ENCODE data around the gene YARS2.
"Not testable (repeated sequence)": the region's sequence is repeated elsewhere in the genome, so short reads cannot be mapped to it uniquely, and the experiment has no call there.

Gene YARS2

DNA sequence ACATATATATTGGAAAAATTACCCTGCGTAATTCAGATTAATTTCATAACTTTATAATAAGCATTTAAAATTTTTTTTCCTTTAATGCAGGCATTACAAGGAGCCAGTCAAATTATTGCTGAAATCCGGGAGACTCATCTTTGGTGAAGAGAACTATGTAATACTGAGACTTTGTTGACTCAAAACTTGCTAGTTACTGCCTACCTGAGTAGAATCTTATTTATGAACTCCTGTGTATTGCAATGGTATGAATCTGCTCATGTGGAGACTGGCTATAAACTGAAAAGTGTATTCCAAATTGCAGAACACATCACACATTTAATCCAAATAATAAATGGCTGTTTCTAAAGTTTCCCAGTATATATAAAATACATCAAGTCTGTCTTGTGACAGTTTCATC, 12.4 kb downstream of the YARS2 start:
- DNase-seq: no peak

DNA sequence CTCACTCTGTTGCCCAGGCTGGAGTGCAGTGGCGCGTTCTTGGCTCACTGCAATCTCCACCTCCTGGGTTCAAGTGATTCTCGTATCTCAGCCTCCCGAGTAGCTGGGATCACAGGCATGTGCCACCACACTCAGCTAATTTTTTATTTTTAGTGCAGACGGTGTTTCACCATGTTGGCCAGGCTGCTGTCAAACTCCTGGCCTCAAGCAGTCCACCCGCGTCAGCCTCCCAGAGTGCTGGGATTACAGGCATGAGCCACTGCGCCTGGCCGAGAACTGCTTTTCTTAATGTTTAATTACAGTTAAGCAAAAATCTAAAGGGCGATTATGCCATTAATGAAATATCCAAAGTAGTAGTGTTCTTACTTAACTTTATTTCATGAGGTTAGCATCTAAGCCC, 13.6 kb downstream of the YARS2 start:
- DNase-seq: no peak

DNA sequence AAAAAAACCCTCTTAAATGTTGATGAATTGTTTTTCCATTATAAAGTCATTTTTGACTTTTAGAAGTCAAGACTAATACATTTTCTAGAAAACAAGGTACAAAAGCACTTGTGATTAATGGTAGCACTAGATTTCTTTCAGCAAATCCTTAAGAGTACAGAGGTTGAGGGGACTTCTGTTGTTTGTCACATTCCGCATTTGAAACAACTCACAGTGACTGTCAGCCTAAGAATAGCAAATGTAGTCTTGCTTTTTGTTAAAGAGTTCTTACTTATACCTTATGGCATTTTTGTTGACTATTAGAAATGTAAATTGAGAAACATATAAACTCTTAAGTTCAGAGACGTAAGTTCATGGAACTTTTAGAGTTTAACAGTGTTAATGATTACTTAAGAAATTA, 16.4 kb downstream of the YARS2 start:
- DNase-seq: no peak

DNA sequence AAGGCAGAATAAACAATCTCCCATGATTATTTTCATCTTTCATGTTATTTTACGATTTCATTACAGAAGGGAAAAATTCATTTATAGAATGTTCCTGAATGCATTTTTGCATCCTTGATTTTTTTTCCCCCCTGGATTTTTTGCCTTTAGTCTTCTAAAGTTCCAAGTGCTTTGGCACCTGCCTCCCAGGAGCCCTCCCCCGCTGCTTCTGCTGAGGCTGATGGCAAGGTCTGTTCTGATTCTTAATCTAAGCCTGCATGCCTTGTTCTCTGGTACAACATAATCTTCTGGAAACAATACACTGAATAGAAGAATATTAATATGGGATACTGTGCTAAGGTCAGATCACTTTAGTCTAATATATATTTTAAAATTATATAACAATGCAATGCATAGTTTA, 18.0 kb downstream of the YARS2 start:
- DNase-seq: no peak

DNA sequence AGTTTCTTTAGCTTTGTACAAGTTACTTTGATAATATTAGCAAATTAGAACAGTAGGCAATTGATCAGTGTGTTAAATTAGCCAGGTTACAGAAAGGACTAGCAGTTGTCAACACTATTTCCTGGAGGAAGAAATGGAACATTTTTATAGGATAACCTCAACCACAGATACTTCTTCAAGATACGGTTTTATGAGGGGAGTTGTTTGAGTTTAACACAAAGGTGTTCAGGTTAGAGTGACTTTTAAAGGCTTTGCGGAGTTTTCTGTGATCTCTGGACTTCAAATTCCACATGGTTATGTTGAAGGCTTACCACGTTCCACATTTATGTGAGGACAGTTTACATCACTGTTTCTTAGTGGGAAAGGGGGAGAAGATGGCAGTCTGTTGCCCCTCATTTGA, 19.3 kb downstream of the YARS2 start:
- no peak for DNase-seq

DNA sequence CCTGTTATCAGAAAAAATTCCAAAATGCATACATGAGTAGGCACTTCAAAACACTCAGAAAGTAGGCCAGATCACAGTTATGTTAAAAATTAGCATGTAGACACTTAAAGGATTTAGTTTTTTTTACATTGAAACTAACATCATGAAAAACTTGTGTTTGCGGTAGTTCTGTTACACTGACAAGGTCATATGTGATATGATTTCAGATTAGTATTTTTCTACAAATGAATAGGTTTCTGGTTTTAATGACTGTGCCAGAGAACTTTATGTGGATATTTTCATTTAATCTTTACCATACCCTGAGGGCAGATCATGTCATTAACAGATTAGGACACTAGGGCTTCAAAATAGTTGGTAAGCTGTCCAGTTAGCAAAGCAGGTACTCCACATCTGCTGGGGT, 20.7 kb downstream of the YARS2 start:
- DNase-seq: no peak

DNA sequence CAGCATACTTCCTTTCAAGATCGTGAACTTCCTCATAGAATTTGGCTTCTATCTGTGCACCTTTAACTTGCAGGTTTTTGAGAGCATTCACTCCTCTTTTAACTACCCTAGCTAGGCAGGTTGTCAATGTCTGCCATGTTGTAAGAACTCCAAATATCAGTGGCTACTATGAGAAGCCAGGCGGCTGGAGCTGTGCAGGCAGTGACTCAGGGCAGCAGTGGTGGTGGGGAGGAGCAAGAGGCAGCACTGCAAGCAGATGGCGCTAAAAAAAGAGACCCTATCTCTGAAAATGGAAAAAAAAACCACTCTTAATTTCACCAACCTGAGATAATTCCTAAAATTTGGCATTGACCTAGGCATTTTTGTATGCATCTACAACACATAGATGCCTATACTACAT, 28.5 kb downstream of the YARS2 start:
- no peak for DNase-seq

DNA sequence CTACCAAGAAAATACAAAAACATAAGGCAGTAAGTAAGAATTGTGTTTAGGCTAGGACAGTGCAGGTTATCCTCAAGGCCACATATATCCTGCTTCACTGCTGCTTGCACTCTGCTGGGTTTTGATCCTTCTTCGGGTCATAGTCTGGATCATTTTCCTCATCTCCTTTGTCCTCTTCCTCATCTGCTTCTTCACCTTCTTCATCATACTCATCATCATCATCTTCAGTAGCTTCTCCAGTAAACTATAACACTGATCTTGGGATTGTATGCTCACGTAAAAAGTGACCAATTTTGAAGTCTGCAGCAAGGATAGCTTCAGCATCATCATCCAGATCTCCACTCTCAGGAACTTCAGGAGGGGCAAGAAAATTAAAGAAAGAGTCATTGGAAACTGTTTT, 29.4 kb downstream of the YARS2 start:
- no peak for DNase-seq

DNA sequence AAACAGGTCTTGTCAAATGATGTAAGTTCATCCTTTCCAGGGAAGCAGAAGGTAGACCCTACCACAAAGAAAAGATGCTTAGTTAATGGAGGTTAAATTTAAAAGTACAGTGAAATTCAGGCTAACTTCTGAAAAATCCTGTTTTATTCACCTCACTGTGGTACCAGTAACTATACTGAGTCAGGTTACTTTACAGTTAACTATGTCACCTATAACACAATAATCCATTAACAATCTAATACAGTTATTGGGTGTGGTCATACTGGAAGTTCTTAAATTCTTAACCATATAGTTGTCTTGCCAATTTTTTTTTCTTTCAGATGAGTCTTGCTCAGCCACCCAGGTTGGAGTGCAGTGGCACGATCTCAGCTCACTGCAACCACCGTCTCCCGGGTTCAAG, 30.4 kb downstream of the YARS2 start:
- not testable (repeated sequence) for DNase-seq

DNA sequence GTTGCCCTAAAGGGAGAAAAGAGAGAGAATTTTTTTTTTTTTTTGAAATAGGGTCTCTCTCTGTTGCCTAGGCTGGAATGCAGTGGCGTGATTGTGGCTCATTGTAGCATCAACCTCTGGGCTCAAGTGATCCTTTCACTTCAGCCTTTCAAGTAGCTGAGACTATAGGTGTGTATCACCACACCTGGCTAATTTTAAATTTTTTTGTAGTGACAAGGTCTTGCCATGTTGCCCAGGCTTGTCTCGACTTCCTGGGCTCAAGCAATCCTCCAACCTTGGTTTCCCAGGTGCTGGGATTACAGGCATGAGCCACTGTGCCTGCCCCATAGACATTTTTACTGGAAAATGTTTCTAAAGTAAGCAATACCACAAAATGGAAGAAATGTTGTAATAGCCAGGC, 36.8 kb downstream of the YARS2 start:
- no peak for DNase-seq

DNA sequence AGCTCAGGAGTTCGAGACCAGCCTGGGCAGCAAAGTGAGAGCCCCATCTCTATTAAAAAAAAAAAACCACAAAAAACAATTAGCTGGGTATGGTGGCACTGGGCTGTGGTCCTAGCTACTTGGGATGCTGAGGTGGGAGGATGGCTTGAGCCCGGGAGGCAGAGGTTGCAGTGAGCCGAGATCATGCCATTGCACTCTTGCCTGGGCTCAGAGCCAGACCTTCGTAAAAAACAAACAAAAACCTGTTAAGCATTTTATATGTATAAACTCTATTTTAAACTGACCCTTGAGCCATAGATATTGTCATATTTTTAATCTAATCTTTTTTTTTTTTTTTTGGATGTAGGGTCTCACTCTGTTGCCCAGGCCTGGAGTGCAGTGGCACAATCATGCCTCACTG, 40.9 kb downstream of the YARS2 start:
- DNase-seq: no peak

DNA sequence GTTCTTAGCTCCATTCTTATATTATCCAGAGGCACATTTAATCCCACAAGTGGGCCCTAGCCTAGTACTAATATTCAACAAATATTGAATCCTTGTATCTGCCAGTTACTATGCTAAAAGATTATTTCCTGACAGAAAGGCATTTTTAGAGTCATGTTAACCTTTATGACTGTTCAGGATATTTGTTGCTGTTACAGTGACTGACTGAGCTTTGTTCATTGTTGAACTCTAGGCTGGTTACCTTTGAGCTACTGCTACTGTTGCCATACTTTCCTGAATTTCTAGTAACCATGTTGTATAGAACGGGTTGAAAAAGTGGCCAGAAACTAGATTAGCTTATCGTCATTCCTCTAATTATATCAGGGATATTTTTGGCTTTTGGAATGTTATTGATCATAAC, 46.8 kb downstream of the YARS2 start:
- DNase-seq: no peak

DNA sequence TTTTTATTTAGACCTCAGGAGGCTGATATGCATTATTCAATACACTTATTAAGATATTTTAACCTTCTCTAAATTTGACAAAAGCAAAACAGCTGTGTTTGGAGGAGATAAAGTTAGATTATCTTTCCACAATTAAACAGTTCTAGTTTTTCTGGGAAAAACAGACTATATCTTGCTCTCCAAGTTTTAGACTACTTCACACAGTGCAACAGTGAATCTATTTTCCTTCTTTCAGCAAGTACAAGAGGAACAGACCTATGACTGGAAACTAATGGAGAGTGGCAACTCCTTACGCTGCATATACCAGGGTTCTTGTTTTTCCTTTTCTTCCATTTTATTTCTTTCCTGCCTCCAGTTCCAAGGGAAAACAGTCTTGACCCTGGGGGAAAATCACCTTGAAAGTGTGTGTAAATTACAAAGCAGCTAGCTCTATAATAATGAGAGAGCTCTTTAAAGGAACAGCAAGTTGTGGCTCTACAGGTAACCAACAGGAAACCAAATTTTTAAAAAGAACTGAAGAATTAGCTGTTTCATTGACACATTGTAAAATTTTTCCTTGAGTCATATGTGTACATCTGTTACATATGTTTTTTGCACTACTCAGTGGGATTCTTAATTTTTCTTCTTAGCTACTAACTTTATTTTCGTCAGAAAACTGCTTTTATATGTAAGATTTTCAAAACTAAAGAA, 49.2 kb downstream of the YARS2 start:
- no peak for DNase-seq

DNA sequence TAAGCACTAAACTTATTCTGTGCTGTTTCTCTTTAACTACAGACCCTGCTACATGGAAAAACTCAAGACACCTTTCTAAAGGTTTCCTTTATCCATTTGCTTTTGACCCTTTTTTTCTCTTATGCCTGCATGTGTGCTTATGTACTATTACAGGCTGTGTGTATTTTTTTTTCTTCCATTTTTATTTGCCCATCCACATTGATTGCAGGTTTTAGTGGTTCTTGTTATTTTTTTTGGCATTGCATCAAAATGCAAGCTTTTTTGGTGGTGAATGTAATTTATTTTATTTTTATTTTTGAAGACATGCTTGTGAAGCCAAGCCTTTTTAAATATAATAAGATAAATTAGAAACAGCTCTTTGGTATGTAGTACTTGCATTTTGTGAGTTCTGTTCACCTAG, 49.9 kb downstream of the YARS2 start:
- no peak for DNase-seq

DNA sequence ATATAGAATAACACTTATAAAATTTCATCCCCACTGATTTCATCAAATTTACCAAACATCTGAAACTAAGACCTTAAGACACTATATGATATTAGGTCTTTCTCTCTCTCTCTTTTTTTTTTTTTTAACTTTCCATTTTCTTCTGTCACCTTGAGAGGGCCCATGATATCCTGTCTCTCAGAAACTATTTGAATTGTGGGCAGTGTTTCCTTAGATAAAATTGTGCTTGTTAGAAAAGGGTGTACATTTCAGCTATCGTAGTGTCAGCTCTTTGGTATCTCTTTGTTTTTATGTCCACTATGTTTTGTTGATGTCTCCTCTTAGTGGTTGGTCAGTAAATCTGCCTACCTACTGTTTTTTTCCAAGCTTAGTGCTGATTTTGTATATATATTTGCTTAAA, 52.8 kb downstream of the YARS2 start:
- DNase-seq: no peak

DNA sequence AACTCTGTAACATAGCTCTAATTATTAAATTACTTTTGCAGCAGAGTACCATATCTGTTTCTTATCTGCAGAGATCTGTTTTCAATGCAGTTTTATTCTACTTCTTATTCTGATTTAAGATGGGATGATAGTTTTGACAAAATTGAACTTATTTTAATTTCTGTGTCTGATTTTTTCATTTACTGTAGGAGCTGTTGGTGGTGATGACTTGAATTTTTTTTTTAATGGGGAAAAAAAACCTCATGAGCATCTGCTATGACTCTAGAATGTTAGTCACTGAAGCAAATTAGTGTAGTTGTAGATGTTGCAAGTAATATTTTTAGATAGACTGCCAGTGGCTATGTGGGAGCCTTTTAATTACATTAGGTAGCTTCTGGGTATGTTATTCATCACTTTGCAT, 53.2 kb downstream of the YARS2 start:
- DNase-seq: no peak

DNA sequence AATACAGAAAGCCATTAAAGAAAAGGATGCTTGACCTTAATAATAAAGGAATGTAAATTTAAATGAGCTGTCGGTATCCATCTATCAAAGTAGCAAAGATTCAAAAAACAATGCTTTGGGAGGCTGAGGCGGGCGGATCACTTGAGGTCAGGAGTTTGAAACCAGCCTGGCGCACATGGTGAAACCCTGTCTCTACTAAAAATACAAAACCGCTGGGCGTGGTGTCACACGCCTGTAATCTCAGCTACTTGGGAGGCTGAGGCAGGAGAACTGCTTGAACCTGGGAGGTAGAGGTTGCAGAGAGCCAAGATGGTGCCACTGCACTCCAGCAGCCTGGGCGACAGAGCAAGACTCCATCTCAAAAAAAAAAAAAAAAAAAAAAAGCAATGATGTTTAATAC, 56.3 kb downstream of the YARS2 start:
- not testable (repeated sequence) for DNase-seq

DNA sequence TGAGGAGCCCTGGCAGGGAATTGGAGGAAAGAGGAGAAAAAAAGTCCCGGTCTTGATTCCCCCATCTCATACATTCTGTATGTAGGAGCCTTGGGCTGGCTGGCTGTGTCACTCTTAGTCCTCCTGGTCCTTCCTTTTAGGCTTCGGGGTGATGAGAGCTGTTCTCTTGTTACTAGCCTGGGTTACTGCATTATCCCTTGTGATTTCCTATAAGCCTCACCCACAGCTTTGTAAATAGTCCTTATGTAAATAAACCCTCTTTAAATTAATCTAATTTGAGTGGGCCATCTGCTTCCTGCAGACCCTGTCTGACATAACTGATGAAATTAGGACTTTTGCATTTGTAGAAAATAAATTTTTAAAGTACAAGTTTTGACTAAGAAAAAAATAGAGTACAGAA, 57.4 kb downstream of the YARS2 start:
- no peak for DNase-seq

DNA sequence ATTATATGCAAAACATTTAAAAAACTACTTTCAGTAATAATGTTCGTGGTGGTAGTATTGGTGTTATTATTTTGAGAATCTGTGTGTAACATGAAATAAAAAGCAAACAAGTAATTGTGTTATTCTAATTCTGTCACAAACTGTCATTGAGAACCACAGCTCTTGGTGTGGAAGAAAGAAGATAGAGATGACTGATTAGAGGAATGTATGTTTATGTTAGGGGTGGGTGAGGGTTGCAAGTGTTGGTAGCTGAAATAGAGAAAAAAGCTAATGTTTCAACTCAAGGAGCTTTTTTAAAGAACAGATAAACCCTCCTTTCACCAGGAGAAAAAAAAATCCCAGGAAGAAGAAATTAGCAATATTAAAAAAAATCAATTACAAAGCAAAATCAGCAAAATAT, 58.3 kb downstream of the YARS2 start:
- DNase-seq: no peak
